Prostate gland (tissue), 2 donors: ENCODE results near the gene ATF6.

Experiments
- POLR2A ChIP-seq: fragments of 450-650 bp; IDR thresholded peaks from one replicate; pipeline ENCODE4 v1.6.1; 2016; ENCODE audit warnings: antibody characterized with exemption, mild to moderate bottlenecking
- TF ChIP-seq, protein P1 (sequence below), 4 experiments: fragments of 200-600 bp in 2 of 4; fragments of 450-650 bp in 2 of 4; sonication (generic) in 2 of 4; IDR thresholded peaks; 1 replicate in 3 of 4; 2 replicates in 1 of 4; pipeline ENCODE4 v1.5.1; 2016 to 2019; ENCODE audit warnings: antibody characterized with exemption in 4 of 4, mild to moderate bottlenecking in 2 of 4, moderate library complexity in 2 of 4

DNA sequence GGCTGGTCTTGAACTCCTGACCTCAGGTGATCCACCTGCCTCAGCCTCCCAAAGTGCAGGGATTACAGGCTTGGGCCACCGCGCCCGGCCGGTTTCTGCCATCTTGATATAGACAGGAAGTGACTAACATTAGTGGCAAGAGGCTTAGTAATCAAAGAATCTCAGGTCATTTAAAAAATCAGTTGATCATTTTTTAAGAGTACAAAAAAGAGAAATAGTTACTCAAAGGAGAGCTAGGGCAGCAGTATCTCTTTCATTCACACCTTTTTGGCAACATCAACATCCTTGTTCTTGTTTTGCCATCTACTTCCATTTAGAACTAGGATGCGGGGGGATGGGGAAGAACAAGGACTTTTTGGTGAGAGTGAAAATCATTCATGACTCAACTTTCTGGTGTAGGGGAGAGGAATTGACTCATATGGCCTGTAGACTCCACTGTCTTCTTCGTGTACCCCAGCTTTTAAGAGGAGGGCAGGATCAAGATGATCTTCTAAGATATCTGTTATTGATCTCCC is 36.0 kb upstream of the ATF6 start:
- TF ChIP-seq, protein P1, sequence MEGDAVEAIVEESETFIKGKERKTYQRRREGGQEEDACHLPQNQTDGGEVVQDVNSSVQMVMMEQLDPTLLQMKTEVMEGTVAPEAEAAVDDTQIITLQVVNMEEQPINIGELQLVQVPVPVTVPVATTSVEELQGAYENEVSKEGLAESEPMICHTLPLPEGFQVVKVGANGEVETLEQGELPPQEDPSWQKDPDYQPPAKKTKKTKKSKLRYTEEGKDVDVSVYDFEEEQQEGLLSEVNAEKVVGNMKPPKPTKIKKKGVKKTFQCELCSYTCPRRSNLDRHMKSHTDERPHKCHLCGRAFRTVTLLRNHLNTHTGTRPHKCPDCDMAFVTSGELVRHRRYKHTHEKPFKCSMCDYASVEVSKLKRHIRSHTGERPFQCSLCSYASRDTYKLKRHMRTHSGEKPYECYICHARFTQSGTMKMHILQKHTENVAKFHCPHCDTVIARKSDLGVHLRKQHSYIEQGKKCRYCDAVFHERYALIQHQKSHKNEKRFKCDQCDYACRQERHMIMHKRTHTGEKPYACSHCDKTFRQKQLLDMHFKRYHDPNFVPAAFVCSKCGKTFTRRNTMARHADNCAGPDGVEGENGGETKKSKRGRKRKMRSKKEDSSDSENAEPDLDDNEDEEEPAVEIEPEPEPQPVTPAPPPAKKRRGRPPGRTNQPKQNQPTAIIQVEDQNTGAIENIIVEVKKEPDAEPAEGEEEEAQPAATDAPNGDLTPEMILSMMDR (IDR thresholded peaks at IDR 0.05) = no peak
- no peak for TF ChIP-seq POLR2A
